Esophagus squamous epithelium (tissue), 5 donors: ENCODE measurements around the gene PARVA. TPM values are rescaled to one million over a fixed set of nuclear protein-coding genes. Genes with fewer than 3 reads are reported as not detected.
A peak's percentile ranks its signal among the peaks of the same experiment; 100 is the strongest.

Experiments used
- DNase-seq: peaks from one replicate; lab custom pipeline; 2025; lab: John Stamatoyannopoulos, UW
- H3K27ac ChIP-seq, 4 donors: fragments of 200-600 bp; sonication (generic); one replicate each; pipeline ENCODE4 v1.5.1; 2016 to 2019; ENCODE audit warnings: mild to moderate bottlenecking in 1 of 4
- H3K27me3 ChIP-seq, 4 donors: fragments of 200-600 bp; sonication (generic); 1 replicate in 3 of 4; 2 replicates in 1 of 4; pipeline versions ENCODE4 v1.5.1 to v1.6.0; 2017 to 2021; ENCODE audit warnings: antibody characterized with exemption in 1 of 4
- H3K36me3 ChIP-seq, 3 donors: fragments of 200-600 bp; sonication (generic); one replicate each; pipeline ENCODE4 v1.5.1; 2016 to 2019
- H3K4me1 ChIP-seq, 3 donors: fragments of 200-600 bp; sonication (generic); one replicate each; pipeline ENCODE4 v1.5.1; 2017 to 2019
- H3K4me3 ChIP-seq, 4 donors: fragments of 200-600 bp; sonication (generic); 1 replicate in 3 of 4; 2 replicates in 1 of 4; pipeline ENCODE4 v1.5.1; 2016 to 2019; ENCODE audit warnings: mild to moderate bottlenecking in 2 of 4, moderate library complexity in 1 of 4
- H3K9me3 ChIP-seq, 3 donors: fragments of 200-600 bp; sonication (generic); one replicate each; pipeline ENCODE4 v1.5.1; 2016 to 2019
- POLR2A ChIP-seq, 4 donors: fragments of 450-650 bp; IDR thresholded peaks; one replicate each; pipeline ENCODE4 v1.6.1; 2017; ENCODE audit warnings: antibody characterized with exemption in 4 of 4, mild to moderate bottlenecking in 4 of 4, moderate library complexity in 3 of 4
- WGBS, 2 donors: methylation state at CpG; one replicate each; pipeline ENCODE4 v1.1.5; 2018; 5-methylcytosine and 5-hydroxymethylcytosine counted together
- intact Hi-C: fragments of 100-400 bp; cut with DNase I; formaldehyde crosslinking; loops from one replicate; pipeline ENCODE4 v1.15.0; 2022
- total RNA-seq, 4 donors: library from RNA; depleted of rRNA; stranded (reverse); fragments of >200 nt; gene quantifications; one replicate each; pipeline ENCODE4 v1.1.0, GENCODE V29; 2016
- TF ChIP-seq, protein P1 (sequence below), 6 experiments: fragments of 450-650 bp in 4 of 6; fragments of 200-600 bp in 2 of 6; sonication (generic) in 2 of 6; IDR thresholded peaks; one replicate each; pipeline ENCODE4 v1.5.1; 2016 to 2019; ENCODE audit warnings: antibody characterized with exemption in 6 of 6, mild to moderate bottlenecking in 4 of 6, moderate library complexity in 4 of 6
- donor health status: DM: yes; HTN: yes; CAD: no.

PARVA gene
- total RNA-seq, 4 donors from 2014 or later = 8.6 to 66.9 (median 16.2) TPM

GRCh38 chr11:12449961-12450715, 72.8 kb downstream of the PARVA start:
- intact Hi-C loops = no loop called here
- no peak for TF ChIP-seq POLR2A (IDR thresholded peaks at IDR 0.05)
- H3K36me3 ChIP-seq = no peaks in the 10 kb centered on the region
- WGBS, 2 donors = 33 to 68% methylated on average over 3 of the region's 3 CpGs
- H3K27ac ChIP-seq = no peak overlapping the region
- DNase-seq = no peak
- no peak overlapping the region for H3K4me3 ChIP-seq
- no peaks in the 10 kb centered on the region for H3K27me3 ChIP-seq
- no peaks in the 10 kb centered on the region for H3K9me3 ChIP-seq
- peaks cover 0 to 46% (median 5%) of the 10 kb centered on the region in 3 donors for H3K4me1 ChIP-seq

- intact Hi-C loops = no loop called here
- no peaks in the 10 kb centered on the region for H3K9me3 ChIP-seq
- H3K27me3 ChIP-seq = no peaks in the 10 kb centered on the region
- TF ChIP-seq POLR2A (IDR thresholded peaks at IDR 0.05) = no peak
- TF ChIP-seq, protein P1, sequence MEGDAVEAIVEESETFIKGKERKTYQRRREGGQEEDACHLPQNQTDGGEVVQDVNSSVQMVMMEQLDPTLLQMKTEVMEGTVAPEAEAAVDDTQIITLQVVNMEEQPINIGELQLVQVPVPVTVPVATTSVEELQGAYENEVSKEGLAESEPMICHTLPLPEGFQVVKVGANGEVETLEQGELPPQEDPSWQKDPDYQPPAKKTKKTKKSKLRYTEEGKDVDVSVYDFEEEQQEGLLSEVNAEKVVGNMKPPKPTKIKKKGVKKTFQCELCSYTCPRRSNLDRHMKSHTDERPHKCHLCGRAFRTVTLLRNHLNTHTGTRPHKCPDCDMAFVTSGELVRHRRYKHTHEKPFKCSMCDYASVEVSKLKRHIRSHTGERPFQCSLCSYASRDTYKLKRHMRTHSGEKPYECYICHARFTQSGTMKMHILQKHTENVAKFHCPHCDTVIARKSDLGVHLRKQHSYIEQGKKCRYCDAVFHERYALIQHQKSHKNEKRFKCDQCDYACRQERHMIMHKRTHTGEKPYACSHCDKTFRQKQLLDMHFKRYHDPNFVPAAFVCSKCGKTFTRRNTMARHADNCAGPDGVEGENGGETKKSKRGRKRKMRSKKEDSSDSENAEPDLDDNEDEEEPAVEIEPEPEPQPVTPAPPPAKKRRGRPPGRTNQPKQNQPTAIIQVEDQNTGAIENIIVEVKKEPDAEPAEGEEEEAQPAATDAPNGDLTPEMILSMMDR (IDR thresholded peaks at IDR 0.05) = no peak
- WGBS, 2 donors = 89 to 98% methylated on average over 2 of the region's 2 CpGs
- no peaks in the 10 kb centered on the region for H3K36me3 ChIP-seq
- peaks cover 0 to 56% (median 5%) of the 10 kb centered on the region in 3 donors for H3K4me1 ChIP-seq
- H3K4me3 ChIP-seq = no peak overlapping the region
- H3K27ac ChIP-seq = no peak overlapping the region
- no peak for DNase-seq
These were observed 73.9 kb downstream of the PARVA start for GRCh38 chr11:12451179-12451814.

GRCh38 chr11:12453243-12453642, 75.9 kb downstream of the PARVA start:
- DNase-seq = no peak
- WGBS, 2 donors = 87 to 89% methylated on average over 2 of the region's 2 CpGs
- Histone ChIP-seq H3K27me3 (no peaks in the 10 kb centered on the region), H3K4me3 (no peak overlapping the region), H3K36me3 (no peaks in the 10 kb centered on the region), H3K4me1 (peaks cover 0 to 76% (median 7%) of the 10 kb centered on the region in 3 donors), H3K27ac (no peak overlapping the region), H3K9me3 (no peaks in the 10 kb centered on the region)
- intact Hi-C loops = no loop called here
- TF ChIP-seq POLR2A (IDR thresholded peaks at IDR 0.05) = no peak
- TF ChIP-seq, protein P1 (IDR thresholded peaks at IDR 0.05) = no peak

GRCh38 chr11:12454782-12455181, 77.4 kb downstream of the PARVA start:
- Histone ChIP-seq H3K27ac (no peak overlapping the region), H3K36me3 (no peaks in the 10 kb centered on the region), H3K9me3 (no peaks in the 10 kb centered on the region), H3K27me3 (no peaks in the 10 kb centered on the region), H3K4me3 (no peak overlapping the region), H3K4me1 (peaks cover 0 to 79% (median 12%) of the 10 kb centered on the region in 3 donors)
- intact Hi-C loops = no loop called here
- TF ChIP-seq POLR2A (IDR thresholded peaks at IDR 0.05) = no peak
- TF ChIP-seq, protein P1 (IDR thresholded peaks at IDR 0.05) = no peak
- no peak for DNase-seq

DNA sequence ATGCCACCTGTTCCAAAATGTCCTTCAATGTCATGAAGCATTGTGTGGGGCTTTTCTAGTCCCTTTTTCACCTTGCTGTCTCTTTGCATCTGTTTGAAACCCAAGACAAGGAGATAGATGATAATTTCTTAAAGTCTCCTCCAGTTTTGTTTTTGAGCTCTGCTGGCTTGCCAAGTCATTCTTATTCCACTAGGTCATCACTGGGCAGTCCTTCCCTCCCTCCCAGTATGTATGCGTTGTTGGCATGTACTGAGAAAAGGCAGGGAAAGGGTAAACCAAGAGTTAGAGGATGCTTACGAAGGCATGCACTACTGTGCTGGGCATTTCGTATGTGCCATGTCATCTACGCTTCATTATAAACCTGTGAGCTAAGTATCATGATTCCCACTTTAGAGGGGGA, 78.6 kb downstream of the PARVA start:
- Histone ChIP-seq H3K27me3 (no peaks in the 10 kb centered on the region), H3K9me3 (no peaks in the 10 kb centered on the region), H3K4me1 (peaks cover 4 to 71% (median 12%) of the 10 kb centered on the region in 3 donors), H3K4me3 (no peak overlapping the region), H3K27ac (peak overlapping the region in 1 of 4 donors; percentile 46), H3K36me3 (no peaks in the 10 kb centered on the region)
- WGBS, 2 donors = 85 to 93% methylated on average over 4 of the region's 4 CpGs
- TF ChIP-seq, protein P1 (IDR thresholded peaks at IDR 0.05) = no peak
- no peak for TF ChIP-seq POLR2A (IDR thresholded peaks at IDR 0.05)
- DNase-seq = no peak
- intact Hi-C loops = no loop called here
